GM18505 (cell line): ENCODE results near the gene NCOA6.

Experiments
- ATAC-seq: cut with Tn5 transposase; IDR thresholded peaks from one replicate; pipeline ENCODE4 v1.9.1; 2021; ENCODE audit not compliant: unreplicated experiment
- POLR2A ChIP-seq: IDR thresholded peaks from 4 replicates; pipeline ENCODE4 v1.6.1; 2011; ENCODE audit warnings: borderline replicate concordance; ENCODE audit not compliant: insufficient read depth, insufficient read length; ENCODE audit errors: extremely low read depth

Gene NCOA6

DNA sequence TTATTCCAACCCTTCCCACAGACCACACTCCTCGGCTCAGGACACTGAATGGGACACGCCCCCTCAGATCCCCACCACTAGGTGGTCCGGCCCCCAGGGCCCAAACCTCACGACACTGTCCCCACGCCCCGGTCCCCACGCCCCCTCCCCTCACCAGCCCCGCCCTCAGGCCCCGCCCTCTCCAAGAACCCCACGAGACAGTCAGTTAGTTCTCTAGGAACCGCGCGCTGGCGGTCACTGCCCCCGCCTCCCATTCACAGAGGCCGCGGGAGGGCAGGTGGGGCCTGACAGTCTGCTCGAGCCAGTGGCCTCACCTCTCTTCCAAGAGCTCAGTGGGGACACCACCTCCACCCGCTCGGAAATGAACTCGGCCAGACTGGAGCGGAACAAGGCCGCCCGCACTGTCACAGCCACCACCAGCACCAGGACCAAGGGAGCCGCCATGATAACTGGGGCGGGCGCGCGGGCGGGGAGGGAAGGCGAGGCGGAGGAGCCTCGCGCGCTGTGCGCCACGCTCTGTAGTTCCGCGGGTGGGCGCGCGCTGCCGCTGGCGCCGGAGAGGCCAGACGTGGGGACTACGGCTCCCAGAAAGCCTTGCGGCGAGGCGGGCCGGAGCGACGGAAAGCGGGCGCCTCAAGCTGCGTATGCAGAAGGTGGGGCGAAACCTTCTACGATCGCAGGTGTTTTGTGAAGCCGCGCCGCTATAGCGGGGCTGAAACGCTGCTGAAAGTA, 148.6 kb downstream of the NCOA6 start, which contains the start of gene PIGU:
PIGU (minus strand) TSS at position 451 of the 732 bp plus-strand sequence; CDS start at position 444, 7 bp downstream.
- TF ChIP-seq POLR2A, result peak; percentile 83

GRCh38 chr20:34675993-34676641, 149.3 kb downstream of the NCOA6 start:
- ATAC-seq, result no peak
- TF ChIP-seq POLR2A, result no peak

More for the DNA sequence above, 148.6 kb downstream of the NCOA6 start, which contains the start of gene PIGU:
- peak; percentile 95 for ATAC-seq

DNA sequence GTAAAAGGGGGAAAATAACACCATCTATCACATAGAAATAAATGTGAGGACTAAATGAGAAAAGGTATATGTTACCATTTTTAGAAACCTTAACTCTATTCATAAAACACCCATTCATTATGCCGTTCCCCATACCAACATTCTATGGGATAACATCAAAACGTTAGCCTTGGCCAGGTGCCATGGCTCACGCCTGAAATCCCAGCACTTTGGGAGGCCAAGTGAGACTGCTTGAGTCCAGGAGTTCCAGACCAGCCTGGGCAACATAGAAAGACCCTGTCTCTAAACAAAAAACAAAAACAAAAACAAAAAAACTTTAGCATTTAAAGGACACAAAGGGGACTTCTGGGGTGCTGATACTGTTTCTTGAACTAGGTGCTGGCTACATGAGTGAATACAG, 149.9 kb downstream of the NCOA6 start:
- no peak for TF ChIP-seq POLR2A
- ATAC-seq, result no peak

- TF ChIP-seq POLR2A, result no peak
- ATAC-seq, result no peak
Measured at GRCh38 chr20:34673412-34673811, 152.0 kb downstream of the NCOA6 start.

- no peak for ATAC-seq
- no peak for TF ChIP-seq POLR2A
Measured at GRCh38 chr20:34669094-34669493, 156.4 kb downstream of the NCOA6 start.
